CD4-positive, alpha-beta T cell treated with Interleukin-12 subunit alpha and Interleukin-12 subunit beta, for 1 hour (primary cell): Measurements from ENCODE around the gene RPL21.
"Not testable (repeated sequence)": the region's sequence is repeated elsewhere in the genome, so short reads cannot be mapped to it uniquely, and the experiment has no call there.

Source experiments
- DNase-seq: peaks from one replicate; pipeline ENCODE4 v3.0.0-alpha.2; 2020

RPL21 gene

DNA sequence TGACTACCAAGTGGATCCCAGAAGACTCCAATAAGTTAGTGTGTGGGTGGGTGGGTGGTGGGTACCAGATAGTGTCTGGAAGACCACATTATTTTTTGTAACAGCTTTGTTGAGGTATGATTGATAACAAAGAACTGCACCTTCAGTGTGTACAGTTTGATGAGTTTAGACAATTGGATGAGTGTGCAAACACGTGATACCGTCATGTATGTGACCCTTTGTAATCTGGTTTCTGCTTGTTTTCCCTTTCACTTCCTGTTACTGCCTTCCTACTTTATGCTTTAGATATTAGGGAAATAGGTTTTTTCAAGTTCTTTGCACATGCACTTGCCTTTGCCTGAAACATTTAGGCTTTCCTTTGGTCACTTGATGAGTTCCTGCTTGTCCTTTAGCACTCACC lies 8.5 kb downstream of the RPL21 start:
- DNase-seq, result no peak

DNA sequence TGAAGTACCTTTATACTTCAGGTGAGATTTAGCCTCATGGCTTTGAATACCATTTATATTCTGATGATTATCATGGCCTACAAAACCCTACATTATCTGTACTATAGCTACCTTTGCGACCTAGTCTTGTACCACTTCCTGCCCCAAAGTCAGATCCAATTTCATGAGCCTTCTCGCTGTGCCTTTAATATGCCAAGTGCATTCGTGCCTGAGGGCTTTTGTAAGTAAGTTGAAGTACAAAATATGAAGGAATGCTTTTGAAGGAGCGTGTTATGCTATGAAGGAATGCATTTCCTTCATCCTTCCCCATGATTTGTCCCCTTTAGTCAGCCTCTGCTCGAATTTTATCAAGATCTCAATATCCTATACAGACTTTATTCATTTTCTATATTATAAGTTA lies 10.0 kb downstream of the RPL21 start:
- DNase-seq, result no peak

GRCh38 chr13:27263438-27263837 lies 12.1 kb downstream of the RPL21 start:
- DNase-seq, result no peak

GRCh38 chr13:27264181-27264580 lies 12.8 kb downstream of the RPL21 start:
- no peak for DNase-seq

DNA sequence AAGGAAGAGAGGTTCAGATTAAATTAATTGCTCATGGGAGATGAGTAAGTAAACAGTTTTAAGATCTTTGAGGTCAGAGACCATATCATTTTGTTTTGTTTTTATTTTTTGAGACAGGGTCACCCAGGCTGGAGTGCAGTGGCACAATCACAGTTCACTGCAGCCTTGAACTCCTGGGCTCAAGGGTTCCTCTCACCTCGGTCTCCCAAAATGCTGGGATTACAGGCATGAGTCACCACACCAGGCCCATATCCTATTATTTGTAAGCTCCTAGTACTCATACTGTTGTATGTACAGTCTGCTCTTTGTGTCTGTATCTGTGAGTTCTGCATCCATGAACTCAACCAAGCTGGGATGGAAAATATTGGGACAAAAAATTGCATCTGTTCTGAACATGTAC lies 13.3 kb downstream of the RPL21 start:
- DNase-seq, result no peak

GRCh38 chr13:27266917-27267316 lies 15.6 kb downstream of the RPL21 start:
- DNase-seq, result no peak

DNA sequence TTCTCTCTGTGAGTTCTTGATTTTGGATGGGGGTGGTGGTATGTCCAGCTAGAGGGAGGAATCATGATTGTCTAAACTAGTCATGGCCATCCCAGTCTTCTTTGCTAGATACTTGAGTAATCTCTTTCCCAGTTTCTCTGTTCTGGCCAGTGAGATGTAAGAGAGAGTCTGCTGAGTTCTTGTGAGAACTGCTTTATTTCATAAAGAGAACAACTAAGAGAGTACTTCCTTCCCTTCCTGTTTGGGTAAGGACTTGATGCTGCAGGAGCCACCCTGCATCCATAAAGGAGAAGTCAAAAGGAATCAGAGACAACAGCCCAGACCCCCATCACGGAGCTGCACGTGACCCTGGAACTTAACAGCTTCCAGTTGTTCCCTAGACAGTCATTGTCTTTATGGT lies 16.2 kb downstream of the RPL21 start:
- no peak for DNase-seq

DNA sequence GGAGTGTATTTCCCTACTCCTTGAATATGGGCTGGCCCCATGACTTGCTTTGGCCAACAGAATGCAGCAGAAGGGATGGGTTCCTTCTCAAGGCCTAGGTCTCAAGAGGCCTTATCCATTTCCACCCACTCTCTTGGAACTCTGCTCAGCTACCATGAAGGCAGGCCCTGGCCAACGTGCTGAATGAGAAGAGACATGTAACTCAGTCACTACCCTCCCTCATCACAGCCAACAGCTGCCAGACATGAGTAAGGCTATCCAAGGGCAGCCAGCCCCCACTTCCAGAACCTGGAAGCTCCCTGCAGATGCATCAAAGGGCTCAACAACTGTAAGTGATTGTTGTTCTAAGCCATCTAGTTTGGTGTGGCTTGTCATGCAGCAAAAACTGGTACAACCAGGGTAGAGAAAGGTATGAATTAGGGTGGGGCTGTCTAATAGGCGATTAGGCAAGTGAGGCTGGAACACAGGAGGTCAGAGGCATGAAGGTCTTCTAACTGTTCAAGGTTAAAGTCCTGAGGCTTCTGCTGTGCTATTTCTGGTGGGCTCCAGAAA lies 17.8 kb downstream of the RPL21 start:
- no peak for DNase-seq

- peak; percentile 75 for DNase-seq
Observed at GRCh38 chr13:27270594-27271520, 19.5 kb downstream of the RPL21 start, which contains the start of gene RASL11A. Gene RASL11A, plus strand, starts transcription at chr13:27270830. Its CDS starts 115 bp downstream, at chr13:27270945.

GRCh38 chr13:27271570-27272096 lies 20.3 kb downstream of the RPL21 start:
- DNase-seq, result no peak

DNA sequence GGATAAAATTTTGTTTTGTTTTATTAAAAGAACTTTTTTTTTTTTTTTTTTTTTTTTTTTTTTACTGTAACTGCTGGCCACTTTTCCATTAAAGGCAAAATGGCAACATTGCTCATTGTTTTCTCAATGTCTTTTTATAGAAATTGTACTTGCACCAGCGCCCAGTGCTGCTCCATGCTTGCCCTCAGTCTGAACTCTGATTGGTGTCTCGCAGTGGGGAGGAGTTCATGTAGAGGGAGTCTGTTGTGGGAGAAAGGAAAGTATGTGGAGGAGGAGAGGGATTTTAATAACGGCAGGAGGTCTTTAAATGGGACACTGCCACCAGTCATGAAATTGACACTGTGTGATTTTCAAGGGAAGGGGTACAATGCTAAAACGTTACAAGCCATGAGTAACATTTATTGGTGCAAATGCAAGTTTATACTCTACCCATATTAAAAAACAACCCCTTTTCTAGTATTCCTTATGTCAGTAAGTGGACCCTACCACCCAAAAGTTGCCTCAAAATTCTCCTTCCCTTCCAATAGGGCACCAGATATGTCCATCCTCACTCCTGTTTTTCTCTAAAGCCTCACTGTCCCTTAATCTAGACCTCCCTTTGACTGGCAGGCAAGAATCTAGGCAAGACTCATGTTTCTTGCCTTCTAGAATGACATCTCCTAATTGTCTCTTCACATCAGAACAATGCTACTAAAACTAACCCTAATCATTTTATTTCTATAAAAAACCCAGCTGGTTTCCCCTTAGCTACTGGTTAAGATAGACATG lies 22.5 kb downstream of the RPL21 start:
- no peak for DNase-seq

- DNase-seq, result no peak
Observed at GRCh38 chr13:27274631-27275030, 23.3 kb downstream of the RPL21 start.

DNA sequence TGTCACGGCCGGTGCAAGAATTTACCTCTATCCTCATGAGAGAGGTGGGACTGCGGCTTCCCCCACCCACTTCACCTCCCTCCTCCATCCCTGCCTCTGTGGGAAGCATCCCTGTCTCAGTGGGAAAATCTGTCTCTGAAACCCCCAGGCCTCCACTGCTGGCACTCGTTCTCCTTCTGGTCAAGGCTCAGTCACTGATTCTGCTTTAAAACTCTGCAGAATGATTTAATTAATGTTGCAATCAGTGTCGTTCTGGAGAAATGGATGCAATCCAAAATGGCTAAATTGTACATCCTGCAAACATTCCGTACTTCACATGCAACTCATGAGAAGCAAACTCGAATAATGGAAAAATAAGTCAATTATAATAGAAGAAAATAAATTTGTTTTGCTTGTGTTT lies 24.8 kb downstream of the RPL21 start:
- DNase-seq, result no peak

GRCh38 chr13:27279506-27279905 lies 28.1 kb downstream of the RPL21 start:
- no peak for DNase-seq

- DNase-seq, result no peak
Observed at GRCh38 chr13:27280009-27280656, 28.8 kb downstream of the RPL21 start.

DNA sequence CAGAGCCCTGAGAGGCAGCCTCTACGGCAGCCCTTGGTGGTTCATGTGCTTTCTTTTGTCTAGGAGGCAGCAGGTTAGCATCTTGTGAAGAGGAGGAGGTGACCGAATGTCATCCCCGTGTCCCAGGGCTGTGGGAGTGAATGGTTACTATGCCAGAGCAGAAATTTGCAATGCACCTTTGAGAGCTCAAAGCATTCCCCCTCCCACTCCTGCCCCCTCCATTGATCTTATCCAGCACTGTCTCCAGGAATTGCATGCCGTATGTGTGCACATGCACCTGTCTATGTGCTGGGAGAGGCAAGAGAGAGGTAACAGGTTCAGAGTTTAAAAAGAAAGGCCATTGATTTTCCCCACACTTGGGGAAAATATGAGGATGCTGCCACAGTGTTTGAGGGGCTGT lies 29.5 kb downstream of the RPL21 start:
- DNase-seq, result no peak

- no peak for DNase-seq
Observed at GRCh38 chr13:27281420-27281819, 30.1 kb downstream of the RPL21 start.

DNA sequence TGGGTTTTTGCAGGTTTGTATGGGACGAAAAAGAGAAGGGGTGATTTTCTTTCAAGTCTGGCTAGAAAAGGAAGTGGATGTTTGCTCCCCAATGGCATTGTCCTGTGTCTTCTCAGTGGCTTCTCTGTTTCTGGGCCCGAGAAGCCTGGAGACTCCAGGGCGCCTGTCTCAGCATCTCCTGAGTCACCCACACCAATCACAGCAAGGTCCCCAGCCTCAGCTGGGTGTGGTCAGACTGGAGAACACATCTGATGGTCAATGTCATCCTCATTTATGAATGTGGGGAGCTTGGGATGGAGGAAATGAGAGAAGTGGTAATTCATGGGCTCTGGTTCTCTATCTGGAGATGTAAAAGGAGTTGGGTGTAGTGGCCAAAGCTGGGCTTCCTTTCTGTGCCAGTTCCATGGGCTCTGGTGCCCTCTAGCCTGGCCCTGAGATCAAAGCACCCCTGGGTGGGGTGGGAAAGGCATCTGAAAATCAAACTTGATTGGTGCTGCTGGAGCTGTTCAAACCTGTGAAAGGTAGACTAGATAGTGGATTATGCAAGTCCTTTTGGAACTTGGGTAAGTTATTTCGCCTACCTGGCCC lies 32.6 kb downstream of the RPL21 start:
- DNase-seq, result no peak

DNA sequence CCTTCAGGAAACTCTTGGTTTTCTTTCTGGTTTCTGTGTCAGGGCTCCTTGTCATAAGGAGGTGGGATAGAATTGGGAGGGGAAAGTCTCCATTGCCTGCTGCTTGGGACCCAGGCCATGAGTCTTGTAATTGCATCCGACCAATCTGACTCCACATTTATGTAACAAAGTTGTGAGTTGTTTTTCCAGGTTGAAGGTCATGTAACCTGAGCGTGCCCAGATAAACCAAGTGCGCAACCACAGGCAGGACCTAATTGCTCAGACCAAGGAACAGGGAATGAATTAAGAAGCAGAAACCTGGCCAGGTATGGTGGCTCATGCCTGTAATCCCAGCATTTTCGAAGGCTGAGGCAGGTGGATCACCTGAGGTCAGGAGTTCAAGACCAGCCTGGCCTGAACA lies 37.0 kb downstream of the RPL21 start:
- DNase-seq, result no peak

DNA sequence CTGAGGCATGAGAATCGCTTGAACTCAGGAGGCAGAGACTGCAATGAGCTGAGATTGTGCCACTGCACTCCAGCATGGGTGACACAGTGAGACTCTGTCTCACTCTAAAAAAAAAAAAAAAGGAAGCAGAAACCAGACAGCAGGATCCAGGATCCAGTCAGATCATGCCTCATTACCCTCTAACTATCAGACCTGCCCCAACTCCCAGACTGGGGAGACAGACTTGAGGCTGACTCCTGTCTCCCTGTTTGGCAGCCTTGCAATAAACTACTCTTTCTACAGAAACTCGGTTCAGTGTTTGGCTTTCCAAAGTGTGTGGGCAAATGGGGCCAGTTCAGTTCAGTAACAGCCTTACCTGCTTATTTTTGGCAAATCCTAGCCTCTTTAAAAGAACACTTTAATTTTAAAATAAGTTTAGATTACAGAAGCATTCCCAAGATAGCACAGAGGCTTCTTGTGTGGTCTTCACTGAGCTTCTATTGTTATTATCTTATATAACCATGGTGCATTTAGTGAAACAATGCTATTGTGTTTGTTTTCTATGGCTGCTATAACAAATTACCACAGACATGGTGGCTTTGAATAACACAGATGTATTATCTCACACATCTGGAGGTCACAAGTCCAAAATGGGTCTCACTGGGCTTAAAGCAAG lies 37.8 kb downstream of the RPL21 start:
- DNase-seq, result no peak

DNA sequence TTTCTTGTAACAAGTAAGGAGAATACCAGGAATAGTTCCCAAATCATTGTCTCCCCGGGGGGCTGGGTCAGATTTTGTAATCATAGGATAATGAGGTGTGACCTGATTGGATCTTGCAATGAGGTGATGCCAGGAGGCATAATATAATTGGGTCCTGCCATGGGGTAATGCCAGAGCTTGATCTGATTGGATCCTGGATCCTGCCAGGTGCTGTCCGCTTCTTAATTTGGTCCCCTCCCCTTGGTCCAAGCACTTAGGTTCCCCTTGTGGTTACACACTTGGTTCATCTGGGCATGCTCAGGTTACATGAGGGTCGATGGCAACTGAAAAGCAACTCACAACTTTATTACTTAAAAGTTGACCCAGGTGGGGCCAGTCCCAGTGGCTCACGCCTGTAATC lies 39.4 kb downstream of the RPL21 start:
- no peak for DNase-seq

- not testable (repeated sequence) for DNase-seq
Observed at GRCh38 chr13:27291967-27292366, 40.6 kb downstream of the RPL21 start.
